ENCODE results near the gene KCNAB1. TPM values are rescaled to one million over a fixed set of nuclear protein-coding genes. Genes with fewer than 3 reads are reported as not detected.
A peak's percentile ranks its signal among the peaks of the same experiment; 100 is the strongest.
"Not testable (repeated sequence)": the region's sequence is repeated elsewhere in the genome, so short reads cannot be mapped to it uniquely, and the experiment has no call there.

Gene KCNAB1
- total and polyA plus RNA-seq, 4 donors = 0.76 to 2.8 (median 1.0) TPM

GRCh38 chr3:156274791-156275190, 154.4 kb downstream of the KCNAB1 start:
- Histone ChIP-seq H3K4me1 (ENCODE audit: control insufficient read depth in 4 of 4, insufficient read depth in 4 of 4, low read length in 3 of 4) (peaks cover 0 to 2% (median 0%) of the 10 kb centered on the region in 4 donors), H3K36me3 (ENCODE audit: control insufficient read depth in 4 of 4, insufficient read depth in 3 of 4, low read depth in 1 of 4, low read length in 3 of 4) (no peaks in the 10 kb centered on the region), H3K27me3 (ENCODE audit: control insufficient read depth in 4 of 4, insufficient read depth in 4 of 4, low read length in 3 of 4) (no peaks in the 10 kb centered on the region), H3K9me3 (ENCODE audit: control insufficient read depth in 4 of 4, low read length in 3 of 4) (no peaks in the 10 kb centered on the region), H3K27ac (ENCODE audit: low read depth in 1 of 2, low read length in 2 of 2) (no peak overlapping the region), H3K4me3 (ENCODE audit: low read depth in 1 of 3, low read length in 3 of 3) (no peak overlapping the region), H3K9ac (ENCODE audit: low read depth in 1 of 2, low read length in 2 of 2) (no peak overlapping the region)
- WGBS = 30% methylated on average over 2 of the region's 2 CpGs
- no peak for DNase-seq (ENCODE audit: low spot score)
- TF ChIP-seq HNF4G (IDR thresholded peaks at IDR 0.05) (peak; percentile 64), NR2F2 (IDR thresholded peaks at IDR 0.05) (no peak), YY1 (IDR thresholded peaks at IDR 0.05) (peak; percentile 70), HNF4A (conservative IDR thresholded peaks at IDR 0.05) (peak; percentile 88), REST (IDR thresholded peaks at IDR 0.05) (peak; percentile 35)
- TF ChIP-seq, protein P1, sequence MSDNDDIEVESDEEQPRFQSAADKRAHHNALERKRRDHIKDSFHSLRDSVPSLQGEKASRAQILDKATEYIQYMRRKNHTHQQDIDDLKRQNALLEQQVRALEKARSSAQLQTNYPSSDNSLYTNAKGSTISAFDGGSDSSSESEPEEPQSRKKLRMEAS (IDR thresholded peaks at IDR 0.05) = peak; percentile 16

GRCh38 chr3:156284637-156285036, 164.3 kb downstream of the KCNAB1 start:
- not testable (repeated sequence) for H3K9ac ChIP-seq (ENCODE audit: low read depth in 1 of 2, low read length in 2 of 2); H3K27ac ChIP-seq (ENCODE audit: low read depth in 1 of 2, low read length in 2 of 2); H3K27me3 ChIP-seq (ENCODE audit: control insufficient read depth in 4 of 4, insufficient read depth in 4 of 4, low read length in 3 of 4); H3K4me1 ChIP-seq (ENCODE audit: control insufficient read depth in 4 of 4, insufficient read depth in 4 of 4, low read length in 3 of 4); DNase-seq (ENCODE audit: low spot score); H3K9me3 ChIP-seq (ENCODE audit: control insufficient read depth in 4 of 4, low read length in 3 of 4); H3K4me3 ChIP-seq (ENCODE audit: low read depth in 1 of 3, low read length in 3 of 3); H3K36me3 ChIP-seq (ENCODE audit: control insufficient read depth in 4 of 4, insufficient read depth in 3 of 4, low read depth in 1 of 4, low read length in 3 of 4)
- 95% methylated on average over 24 of the region's 24 CpGs for WGBS

DNA sequence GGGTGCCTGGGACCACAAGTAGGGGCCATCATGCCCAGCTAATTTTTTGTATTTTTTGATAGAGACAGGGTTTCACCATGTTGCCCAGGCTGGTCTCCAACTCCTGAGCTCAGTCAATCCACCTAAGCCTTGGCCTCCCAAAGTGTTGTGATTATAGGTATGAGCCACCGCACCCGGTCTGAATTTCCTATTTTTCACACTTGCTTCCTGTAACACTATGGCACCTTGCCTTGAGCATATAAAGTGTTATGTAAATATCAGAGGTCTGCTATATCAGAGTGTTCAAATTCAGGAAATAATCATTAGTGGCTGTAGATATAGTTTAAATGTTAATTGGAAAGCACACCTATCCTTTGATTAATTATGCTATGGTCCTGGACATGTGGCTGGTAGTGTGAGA, 165.2 kb downstream of the KCNAB1 start:
- 84% methylated on average over 2 of the region's 2 CpGs for WGBS
- Histone ChIP-seq H3K27me3 (ENCODE audit: control insufficient read depth in 4 of 4, insufficient read depth in 4 of 4, low read length in 3 of 4) (peaks cover 0 to 2% (median 0%) of the 10 kb centered on the region in 4 donors), H3K27ac (ENCODE audit: low read depth in 1 of 2, low read length in 2 of 2) (no peak overlapping the region), H3K4me1 (ENCODE audit: control insufficient read depth in 4 of 4, insufficient read depth in 4 of 4, low read length in 3 of 4) (no peaks in the 10 kb centered on the region), H3K36me3 (ENCODE audit: control insufficient read depth in 4 of 4, insufficient read depth in 3 of 4, low read depth in 1 of 4, low read length in 3 of 4) (no peaks in the 10 kb centered on the region), H3K9ac (ENCODE audit: low read depth in 1 of 2, low read length in 2 of 2) (no peak overlapping the region), H3K4me3 (ENCODE audit: low read depth in 1 of 3, low read length in 3 of 3) (no peak overlapping the region), H3K9me3 (ENCODE audit: control insufficient read depth in 4 of 4, low read length in 3 of 4) (no peaks in the 10 kb centered on the region)
- DNase-seq (ENCODE audit: low spot score) = no peak
- no peak for TF ChIP-seq FOXA1 (IDR thresholded peaks at IDR 0.05)
- no peak for TF ChIP-seq GABPA (IDR thresholded peaks at IDR 0.05 in 1 of 2, conservative IDR thresholded peaks at IDR 0.05 in 1 of 2)
- TF ChIP-seq SP1 (IDR thresholded peaks at IDR 0.05) = no peak
- no peak for TF ChIP-seq FOXA2 (IDR thresholded peaks at IDR 0.05)
- TF ChIP-seq HNF4A (conservative IDR thresholded peaks at IDR 0.05) = no peak
- TF ChIP-seq YY1 (IDR thresholded peaks at IDR 0.05) = no peak
- no peak for TF ChIP-seq CTCF (IDR thresholded peaks at IDR 0.05; ENCODE audit: low read depth, low read length, missing input control)
- TF ChIP-seq, protein P2, sequence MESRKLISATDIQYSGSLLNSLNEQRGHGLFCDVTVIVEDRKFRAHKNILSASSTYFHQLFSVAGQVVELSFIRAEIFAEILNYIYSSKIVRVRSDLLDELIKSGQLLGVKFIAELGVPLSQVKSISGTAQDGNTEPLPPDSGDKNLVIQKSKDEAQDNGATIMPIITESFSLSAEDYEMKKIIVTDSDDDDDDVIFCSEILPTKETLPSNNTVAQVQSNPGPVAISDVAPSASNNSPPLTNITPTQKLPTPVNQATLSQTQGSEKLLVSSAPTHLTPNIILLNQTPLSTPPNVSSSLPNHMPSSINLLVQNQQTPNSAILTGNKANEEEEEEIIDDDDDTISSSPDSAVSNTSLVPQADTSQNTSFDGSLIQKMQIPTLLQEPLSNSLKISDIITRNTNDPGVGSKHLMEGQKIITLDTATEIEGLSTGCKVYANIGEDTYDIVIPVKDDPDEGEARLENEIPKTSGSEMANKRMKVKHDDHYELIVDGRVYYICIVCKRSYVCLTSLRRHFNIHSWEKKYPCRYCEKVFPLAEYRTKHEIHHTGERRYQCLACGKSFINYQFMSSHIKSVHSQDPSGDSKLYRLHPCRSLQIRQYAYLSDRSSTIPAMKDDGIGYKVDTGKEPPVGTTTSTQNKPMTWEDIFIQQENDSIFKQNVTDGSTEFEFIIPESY (IDR thresholded peaks at IDR 0.05) = no peak
- no peak for TF ChIP-seq NR2F2 (IDR thresholded peaks at IDR 0.05)
- TF ChIP-seq REST (IDR thresholded peaks at IDR 0.05) = no peak
- TF ChIP-seq JUND (IDR thresholded peaks at IDR 0.05) = no peak
- TF ChIP-seq ATF3 (IDR thresholded peaks at IDR 0.05) = no peak

Data from liver (tissue), 9 donors.